Activated CD4-positive, alpha-beta T cell treated with anti-CD3 and anti-CD28 coated beads, Interleukin-2, amount 50 U/mL, for 16 hours (primary cell): ENCODE results near the gene LRRTM4.

ENCODE experiments used
- DNase-seq: peaks from one replicate; pipeline ENCODE4 v3.0.0-alpha.2; 2020

Gene LRRTM4

DNA sequence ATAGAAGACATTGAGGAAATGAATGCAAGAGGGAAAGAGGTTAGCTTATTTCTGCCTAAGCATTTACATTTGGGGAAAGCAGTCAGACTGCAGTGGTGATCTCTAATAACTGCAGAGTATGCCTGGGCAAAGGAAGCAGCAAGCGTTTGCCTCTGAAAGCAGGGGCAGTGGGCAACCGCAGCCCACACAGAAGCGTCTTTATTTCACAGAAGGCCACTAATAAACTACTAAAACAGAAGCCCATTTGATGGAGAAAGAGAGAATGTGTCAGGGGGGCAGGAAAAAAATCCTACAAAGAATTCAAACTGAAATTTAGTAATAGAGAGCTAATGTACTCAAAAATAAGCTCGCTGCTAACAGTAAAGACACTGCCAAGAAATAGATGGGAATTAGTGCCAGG, 53.1 kb downstream of the LRRTM4 start:
- DNase-seq, result no peak

DNA sequence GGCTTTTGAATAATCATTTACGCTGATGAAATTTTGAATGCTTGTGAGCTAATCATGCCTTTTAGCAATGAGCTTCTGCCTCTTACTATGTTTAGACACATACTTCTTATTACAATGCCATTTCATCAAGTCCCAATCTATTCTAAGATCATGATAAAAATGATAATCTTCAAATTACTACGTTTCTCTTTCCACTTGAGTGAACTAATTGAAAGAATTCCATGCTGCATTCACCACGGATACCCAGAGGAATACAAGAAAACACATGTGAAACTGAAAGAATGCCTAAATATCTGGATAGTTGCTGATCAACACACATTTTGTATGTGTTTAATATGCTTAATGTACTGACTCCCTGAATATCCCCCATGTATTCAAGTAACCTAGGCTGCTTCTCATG, 62.3 kb downstream of the LRRTM4 start:
- no peak for DNase-seq

DNA sequence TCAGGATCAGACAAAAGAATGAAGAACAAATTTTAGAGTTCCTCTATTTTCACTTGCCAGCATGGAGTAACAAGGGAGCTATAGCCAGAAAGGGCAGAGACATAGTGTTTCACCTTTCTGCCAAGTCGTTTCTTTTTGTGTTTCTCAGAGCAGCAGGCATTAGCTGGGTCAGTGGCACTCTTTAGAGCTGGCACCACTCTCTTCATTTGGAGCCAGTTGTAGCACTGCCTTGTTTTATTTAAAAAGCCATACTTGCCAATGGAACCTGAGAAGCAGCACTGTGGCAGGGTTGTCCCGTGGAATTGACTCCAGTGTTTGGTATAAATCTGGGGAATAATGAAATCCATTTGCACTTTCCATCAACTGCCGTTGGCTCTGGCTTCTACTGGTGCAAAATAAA, 64.0 kb downstream of the LRRTM4 start:
- no peak for DNase-seq

DNA sequence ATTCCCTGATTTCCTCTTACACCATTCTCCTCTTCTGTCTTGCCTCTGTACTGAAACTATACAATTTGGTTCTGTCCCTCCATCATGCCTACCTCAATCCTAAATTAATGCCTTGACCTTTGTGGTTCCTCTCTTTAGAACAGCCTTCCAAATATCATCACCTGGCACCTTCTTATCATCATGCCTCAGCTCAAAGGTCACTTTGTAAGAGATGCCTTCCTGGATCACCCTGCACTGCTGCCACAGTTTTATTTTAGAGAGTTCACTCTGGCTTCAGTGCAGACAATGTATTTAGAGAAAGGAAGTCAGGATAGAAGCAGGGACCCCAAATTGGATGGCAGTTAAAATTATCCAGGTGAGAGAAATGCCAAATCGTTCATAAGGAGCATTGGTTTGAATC, 64.5 kb downstream of the LRRTM4 start:
- DNase-seq, result no peak

DNA sequence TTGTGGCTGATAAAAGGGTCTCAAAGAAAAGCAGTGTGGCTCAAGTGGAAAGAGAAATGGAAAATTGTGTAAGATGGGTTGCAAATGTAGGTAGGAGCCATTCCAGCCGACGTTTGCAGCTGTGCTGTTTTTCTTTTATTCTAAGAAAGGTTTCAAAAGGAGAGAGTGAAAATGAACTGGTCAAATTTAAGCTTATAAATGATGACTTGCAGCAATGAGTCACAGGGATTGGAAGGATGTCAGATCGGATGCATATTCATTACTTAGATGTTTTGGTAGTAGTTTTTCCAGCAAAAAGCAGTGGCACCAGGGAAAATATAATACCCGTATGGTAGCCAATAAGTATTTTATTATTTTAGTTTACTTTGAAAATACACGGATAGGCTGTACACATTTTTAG, 79.1 kb downstream of the LRRTM4 start:
- no peak for DNase-seq

DNA sequence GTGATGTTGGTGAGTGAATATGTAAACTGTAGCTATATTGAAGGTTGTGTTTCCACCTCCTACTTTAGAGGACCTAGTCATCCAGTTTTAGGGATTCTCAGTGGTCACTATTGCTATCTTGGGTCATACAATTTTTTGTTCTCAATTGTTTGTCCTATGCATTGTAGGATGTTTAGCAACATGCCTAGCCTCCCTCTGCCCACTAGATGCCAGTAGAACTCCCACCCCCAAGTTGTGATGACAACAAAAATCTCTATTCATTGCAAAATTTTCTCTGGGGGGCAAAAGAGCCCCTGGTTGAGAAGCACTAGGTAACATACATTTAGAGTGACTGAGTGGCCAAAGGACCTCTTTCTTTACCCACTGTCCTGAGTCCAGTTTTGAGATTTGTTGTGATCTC, 87.3 kb downstream of the LRRTM4 start:
- DNase-seq, result no peak

DNA sequence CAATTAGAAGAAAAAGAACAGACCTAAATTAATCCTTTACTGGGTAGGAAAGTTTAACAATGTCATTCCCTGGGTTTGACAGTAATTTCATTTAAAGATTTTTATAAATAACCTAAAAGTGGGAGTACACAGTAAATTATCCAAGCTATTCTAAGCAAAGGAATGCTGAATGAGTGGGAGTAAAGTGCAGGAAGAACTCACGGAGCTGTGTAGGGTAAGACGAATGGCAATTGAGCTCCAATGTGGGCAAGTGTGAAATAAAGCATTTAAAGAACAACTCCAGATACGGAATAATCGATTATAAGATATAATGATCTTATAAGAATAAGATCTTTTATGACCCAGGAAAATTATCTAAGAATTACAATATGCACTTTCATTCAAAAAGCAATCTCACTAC, 93.2 kb downstream of the LRRTM4 start:
- DNase-seq, result no peak

DNA sequence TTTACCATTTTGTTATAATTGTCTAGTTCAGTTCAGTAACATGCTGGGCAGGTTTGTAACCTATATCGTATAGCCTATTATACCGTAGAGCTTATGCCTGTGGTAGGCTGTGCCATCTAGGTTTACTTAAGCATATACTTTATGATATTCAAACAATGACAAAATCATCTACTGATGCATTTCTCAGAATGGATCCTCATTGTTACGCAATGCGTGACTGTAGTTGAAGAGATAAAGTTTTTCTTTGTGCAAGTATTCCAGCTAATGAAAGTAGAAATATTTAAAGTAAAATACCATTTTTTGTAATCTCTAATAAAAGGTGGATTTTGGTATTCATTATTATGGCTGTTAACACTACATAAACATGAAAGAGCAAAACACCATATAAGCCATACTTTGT, 100.2 kb downstream of the LRRTM4 start:
- no peak for DNase-seq

DNA sequence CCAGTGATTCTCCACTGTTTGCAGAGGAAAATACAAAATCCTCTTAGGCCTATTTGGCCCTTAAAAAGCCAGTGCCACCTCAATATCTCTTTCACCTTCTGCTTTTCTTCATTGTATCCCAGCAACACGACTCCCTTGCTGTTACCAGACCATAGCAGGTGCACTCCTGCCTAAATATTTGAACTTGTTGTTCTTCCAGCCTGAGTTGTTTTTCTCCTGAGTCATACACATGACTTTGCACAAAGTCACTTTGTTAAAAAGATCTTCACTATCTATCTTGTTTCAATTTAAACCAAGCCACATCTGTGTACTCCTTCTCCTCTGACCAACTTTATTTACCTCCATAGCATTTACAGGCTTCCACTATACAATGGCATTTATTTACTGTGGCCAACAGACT, 103.6 kb downstream of the LRRTM4 start:
- DNase-seq, result no peak

DNA sequence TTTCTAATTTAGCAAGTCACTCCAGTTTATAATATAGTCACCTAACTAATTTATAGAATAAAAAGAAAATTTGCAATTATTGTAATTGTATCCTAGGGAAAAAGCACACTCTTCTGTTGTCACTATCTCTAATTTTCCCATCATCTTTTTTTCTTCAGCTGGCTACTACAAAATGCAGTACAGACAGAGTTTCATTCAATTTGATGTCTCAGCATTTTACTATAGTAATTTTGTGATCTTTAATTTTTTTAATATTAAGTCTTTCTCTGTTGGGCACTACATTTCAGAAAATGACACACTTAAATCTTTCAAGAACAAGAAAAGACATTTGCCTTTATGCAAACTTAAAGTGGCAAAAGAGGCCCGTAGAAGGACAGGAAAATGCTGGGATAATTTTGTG, 118.0 kb downstream of the LRRTM4 start:
- DNase-seq, result no peak

DNA sequence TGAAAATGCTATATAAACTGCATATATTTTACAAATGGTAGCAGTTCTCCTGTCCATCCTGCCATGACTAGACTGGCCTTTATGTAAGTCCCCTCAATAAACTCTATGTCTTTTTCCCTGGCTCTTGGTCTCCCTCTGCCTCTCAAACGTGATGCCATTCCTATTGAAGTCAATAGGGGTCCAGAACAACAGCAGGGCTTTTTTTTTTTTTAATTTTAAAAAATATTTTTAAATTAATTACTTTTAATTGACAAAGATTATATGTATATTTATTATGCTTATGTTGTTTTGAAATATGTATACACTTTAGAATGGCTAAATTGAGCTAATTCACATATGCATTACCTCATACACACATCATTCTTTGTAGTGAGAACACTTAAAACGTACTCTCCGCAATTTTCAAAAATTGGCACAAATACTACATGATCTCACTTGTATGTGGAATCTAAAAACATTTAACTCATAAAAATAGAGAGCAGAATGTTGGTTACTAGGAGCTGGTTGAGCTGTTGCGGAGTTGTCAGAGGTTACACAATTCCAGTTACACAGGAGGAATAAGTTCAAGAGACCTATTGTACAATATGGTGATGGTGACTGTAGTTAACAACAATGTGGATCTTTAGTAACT, 123.1 kb downstream of the LRRTM4 start:
- no peak for DNase-seq

DNA sequence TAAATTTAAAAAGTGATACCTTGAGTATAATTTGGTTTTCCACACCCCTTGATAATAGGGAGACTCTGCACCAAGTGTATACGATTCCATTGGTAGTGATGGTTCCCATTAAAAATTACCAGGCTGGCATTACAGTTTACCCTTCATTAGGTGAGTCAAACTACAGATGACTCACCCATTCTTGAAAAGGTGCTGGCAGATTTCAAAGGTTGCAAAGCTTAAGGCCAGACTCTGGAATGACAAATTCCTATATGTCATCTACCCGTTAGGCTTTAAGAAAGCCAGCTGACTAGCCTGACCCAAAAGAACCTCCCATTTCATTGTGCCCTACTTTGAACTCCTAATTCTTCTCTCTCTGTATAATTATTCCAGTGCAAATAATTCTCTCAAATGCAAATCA, 124.4 kb downstream of the LRRTM4 start:
- DNase-seq, result no peak

DNA sequence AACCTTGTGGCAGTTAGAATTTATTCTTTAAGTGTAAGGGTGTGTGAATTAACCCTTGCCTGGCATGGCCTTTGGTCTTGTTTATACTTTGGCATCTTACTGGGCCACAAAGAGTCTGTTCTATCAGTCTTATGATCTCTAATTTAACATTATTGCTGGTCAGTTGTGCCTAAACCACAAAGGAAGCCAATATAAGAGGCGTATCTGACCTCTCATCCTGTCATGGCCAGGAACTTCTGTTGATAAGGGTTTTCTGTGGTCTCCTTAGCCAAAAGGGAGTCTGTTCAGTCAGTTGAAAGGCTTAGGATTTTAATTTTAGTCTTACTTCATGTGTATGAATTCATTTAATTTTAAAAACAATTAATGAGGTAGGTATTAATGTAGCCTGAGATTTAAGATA, 127.2 kb downstream of the LRRTM4 start:
- no peak for DNase-seq

DNA sequence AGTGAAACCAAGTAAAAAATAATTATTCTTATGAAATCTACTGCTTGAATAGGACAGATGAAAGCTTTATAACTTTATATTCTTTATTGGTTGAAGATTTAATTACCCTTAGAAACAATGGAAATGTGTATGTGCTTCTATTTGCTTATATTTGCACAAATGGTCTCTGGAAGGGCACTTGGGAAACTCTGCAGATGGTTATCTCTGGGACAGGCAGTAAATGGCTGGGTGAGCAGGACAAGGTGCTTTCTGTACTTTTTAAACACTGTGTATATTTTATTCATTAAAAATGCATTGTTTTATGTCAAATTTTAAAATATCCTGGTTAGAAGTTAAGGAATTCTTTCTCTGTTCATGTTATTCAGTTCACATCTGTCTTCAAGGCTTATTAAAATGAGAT, 131.1 kb downstream of the LRRTM4 start:
- DNase-seq, result no peak

DNA sequence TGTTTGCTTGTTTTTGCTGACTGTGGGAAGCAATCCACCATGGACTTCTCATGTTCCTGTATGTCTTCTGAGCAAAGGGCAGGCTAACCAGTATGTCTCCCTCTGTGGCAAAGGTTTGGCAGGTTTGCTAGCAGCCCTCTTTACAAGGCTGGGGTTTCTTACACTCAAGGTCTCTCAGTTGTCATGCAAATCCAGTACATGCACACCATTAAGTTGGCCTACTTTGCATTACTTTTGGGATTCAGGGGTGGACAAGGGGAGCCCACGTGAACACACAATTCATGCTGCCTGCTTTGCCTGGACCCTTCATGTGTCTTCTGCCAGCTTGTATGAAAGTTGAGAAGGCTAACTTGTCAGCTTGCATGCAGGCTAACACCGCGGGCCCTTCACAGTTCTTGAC, 134.9 kb downstream of the LRRTM4 start:
- DNase-seq, result no peak

DNA sequence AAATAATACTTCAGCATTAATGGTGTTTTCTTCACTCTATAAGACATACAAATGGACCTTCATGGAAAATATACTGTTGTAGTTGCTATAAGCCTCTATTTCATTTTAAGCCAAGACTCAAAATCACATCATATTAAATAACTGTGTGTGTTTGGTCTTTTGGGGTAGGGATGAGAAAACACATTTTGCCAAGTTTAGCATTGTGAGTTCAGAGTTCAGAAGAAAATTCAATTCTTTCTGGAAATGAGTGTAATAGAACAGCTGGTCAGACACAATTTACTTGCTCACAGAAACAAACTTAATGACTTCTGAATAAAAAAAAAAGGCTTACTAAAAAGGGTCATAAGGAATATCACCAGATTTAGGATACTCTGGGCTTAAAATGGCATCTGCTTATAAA, 149.5 kb downstream of the LRRTM4 start:
- no peak for DNase-seq

DNA sequence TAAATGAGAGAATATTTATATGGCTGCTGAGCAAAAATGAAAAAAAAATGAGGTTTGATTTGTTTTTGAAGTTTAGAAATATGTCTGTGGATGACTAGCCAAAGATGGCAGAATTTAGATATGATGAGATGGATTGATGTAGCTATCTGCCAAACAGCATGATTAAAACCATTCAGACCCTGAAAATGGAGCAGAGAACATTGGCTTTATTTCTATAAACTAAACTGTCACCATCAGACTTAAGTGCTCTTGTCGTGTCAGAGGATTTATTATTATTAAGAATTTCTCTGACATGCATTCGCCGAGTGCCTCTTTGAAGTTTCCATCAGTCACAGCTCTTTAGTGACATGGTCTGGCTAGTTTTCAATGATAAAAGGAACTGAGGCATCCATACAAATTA, 151.7 kb downstream of the LRRTM4 start:
- no peak for DNase-seq

DNA sequence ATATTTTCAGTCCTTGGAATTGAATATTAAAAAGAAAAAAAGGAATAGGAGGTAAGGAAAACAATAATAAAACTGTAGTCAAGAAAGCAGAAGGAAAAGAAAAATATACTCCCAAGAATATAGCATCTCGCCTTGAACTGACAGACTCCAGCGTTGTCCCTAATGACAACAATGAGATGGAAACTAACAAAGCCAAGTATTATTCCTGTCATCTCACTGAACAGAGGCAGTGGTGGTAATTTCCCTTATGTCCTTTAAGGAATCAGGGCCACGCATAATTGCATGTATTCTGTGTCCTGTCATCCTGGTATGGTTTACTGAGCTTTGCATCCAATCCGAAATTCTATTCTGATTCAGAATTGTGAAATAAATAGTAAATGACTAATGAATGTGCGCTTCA, 158.9 kb downstream of the LRRTM4 start:
- DNase-seq, result no peak

DNA sequence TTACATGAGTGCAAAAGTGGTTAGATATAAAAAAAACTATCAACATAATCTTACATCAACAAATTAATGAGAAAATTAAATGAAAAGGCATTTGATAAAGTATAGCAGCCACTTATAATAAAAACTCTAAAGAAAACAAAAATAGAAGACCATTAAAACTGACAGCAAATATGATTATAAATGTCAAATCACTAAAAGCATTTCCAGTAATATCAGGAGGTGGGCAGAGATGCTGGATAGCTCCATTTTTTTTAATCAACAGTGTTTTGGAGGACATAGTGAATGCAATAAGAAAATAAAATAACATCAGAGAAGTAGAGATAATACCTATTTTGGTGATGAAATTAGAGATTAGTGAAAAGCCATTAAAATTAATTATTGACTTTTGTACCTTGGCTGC, 173.4 kb downstream of the LRRTM4 start:
- DNase-seq, result no peak

DNA sequence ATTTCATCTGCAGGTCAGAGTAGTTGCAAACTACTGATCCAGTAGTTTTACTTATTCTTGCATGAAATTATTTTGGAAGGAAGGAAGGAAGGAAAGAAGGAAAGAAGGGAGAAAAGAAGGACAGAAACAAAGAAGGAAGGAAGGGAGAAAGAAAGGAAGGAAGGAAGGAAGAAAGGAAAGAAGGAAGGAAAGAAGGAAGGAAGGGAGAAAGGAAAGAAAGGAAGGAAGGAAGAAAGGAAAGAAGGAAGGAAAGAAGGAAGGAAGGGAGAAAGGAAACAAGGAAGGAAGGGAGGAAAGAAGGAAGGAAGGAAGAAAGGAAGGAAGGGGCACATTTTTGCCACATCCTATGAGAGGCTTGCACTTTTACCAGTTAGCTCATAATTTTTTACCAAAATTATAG, 186.2 kb downstream of the LRRTM4 start:
- DNase-seq, result no peak

DNA sequence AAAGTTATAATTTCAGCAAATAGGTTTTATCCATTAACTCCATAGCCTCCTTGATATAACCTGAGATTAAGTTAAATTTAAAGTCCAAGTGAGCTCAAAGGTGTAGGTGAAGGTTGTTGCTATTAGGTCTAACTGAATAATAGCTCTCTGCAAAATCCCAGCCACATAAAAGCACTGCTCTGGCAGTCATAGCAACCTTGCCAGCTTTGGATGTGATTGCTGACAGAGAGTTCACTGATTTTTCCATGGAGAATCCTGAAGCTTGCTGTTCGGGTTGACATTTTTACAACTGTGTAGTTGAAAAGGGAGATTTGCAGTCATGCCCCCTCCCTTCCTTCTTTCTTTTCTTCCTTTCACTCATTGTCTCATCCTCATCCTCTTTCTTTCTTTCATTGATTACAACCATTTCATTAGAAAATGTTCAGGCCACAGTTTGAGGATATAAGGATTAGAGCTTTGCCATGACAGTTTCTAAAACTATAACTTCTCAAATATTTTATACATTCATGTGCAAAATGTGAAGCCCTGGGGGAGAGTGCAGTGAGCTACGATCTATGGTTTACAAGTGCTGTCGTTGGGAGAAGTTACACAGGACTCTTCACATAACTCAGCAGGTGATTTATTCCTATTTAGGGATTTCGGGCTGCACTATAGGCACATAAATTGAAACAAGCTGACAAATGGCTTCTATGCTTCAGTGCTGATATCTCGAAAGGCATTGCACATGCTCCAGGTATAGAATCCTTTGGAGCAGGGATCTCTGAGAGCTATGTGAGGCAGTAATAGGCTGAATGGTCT, 193.8 kb downstream of the LRRTM4 start:
- DNase-seq, result no peak

DNA sequence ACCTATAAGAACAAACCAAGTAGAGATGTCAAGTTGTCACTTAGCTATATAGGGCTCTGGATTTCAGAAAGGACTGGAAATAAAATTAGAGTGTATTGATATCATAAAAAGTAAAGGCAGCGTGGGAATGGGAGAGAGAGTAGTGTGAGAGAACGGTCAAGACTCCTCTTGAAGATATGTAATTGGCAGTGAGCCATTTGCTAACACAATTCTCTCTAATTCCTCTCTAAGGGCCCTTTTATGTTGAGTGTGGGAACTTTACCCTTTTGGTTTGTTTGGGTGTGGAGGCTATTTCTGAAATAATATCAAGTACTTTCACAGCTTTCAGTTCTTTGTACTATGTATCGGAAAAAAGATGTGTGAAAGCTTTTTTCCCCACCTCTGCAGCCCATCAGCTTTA, 196.8 kb downstream of the LRRTM4 start:
- DNase-seq, result no peak

DNA sequence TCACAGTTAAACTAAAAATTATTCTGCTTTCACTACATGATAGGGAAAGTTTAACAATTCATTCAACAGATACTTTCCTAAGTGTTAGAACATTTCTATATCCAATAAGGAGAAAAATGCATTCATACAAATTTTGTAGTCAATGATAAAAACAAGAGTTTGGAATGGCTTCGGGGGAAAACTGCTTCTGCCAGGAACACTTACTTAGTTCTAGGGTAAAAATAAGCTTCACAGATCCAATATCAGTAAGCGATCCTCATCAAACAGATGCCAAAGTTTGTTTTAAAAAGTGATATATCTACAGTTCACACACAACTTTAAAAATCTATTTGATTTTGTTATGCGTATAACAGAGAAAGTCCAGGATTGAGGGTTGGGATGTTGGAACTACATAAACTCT, 199.7 kb downstream of the LRRTM4 start:
- DNase-seq, result no peak

DNA sequence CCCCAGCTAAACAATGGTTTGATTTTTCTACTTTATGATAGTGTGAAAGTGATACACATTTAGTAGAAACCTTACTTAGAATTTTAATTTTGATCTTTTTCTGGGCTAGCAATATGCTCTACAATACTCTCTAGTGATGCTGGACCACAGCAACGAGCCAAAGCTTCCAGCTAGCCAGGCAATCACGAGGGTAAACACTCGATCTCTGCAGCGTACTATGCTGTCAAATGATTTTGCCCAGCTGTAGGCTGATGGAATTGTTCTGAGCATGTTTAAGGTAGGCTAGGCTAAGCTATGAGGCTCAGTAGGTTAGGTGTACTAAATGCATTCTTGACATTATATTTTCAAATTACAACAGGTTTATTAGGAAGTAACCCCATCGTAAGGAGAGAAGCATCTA, 207.5 kb downstream of the LRRTM4 start:
- DNase-seq, result no peak

DNA sequence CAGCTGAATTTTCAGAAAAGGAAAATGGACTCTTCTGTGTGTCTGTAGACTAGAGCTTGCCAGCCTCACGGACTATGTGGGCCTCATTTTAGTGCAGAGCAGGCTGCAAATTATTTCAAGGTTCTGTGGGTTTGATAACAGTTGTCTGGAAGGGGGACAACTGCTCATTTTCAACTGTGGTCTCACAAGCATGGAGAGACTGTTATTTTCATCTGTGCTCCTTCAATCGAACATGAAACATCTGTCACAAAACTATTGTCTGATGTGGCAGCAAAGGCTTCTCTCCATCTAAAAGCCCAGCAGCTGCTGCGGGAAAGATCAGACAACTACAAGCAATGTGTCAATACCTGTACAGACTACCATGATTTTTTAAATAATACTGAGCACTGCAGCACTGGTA, 211.8 kb downstream of the LRRTM4 start:
- no peak for DNase-seq
